T47D (cell line): Measurements from ENCODE around the gene KRT86.
"Not testable (repeated sequence)": the region's sequence is repeated elsewhere in the genome, so short reads cannot be mapped to it uniquely, and the experiment has no call there.

Experiments used
- DNase-seq, 2 experiments: peaks; one replicate each; pipeline versions ENCODE4 v3.0.0 to v3.0.0-alpha.2; 2011 to 2012; ENCODE audit warnings: low read depth in 1 of 2, low spot score in 1 of 2
- JUND ChIP-seq: IDR thresholded peaks from 2 replicates; pipeline ENCODE4 v1.6.1; 2012; ENCODE audit warnings: low read depth
- in situ Hi-C: cut with HindIII; loops from 2 replicates; pipeline ENCODE4 v1.10.0; 2016; ENCODE audit warnings: low sequenced_read_pairs, low pct_unique_long_range_greater_than_20kb

KRT86 gene

DNA sequence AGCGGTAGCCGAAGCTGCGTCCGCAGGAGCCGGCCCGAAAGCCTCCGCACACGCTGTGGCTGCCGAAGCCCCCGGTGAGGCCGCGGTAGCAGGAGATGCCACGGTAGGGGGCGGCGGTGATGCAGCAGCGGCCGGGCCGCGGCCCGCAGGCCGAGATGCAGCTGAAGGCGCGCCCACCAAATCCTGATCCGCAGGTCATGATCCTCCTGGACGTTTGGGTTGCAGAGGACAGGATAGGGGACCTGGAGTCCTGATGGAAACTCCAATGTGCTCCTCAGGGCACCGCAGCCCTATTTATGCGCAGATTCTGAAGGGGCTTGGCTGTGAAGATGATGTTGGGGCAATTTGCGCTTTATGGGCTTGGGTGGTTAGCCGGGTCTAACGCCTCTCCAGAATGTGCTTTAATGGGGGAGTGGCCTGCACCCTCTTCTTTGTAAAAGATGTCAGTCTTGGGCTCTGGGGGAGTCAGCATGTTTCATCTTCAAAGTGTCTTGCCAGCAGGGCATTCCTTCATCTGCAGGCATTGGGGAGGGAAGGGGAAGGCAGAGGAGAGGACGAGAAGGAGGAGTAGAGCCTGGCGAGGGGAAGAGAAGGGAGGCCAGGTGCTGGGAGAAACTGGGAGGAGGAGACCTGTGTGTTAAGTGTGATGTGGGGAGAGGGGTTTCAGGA lies 17.0 kb downstream of the KRT86 start, which contains the start of gene KRT81:
TSS of gene KRT81 (minus strand) at position 268 of the 669 bp plus-strand sequence. CDS start at position 199, 69 bp downstream.
- DNase-seq, result no peak
- in situ Hi-C loops, result no loop called here
- no peak for TF ChIP-seq JUND

DNA sequence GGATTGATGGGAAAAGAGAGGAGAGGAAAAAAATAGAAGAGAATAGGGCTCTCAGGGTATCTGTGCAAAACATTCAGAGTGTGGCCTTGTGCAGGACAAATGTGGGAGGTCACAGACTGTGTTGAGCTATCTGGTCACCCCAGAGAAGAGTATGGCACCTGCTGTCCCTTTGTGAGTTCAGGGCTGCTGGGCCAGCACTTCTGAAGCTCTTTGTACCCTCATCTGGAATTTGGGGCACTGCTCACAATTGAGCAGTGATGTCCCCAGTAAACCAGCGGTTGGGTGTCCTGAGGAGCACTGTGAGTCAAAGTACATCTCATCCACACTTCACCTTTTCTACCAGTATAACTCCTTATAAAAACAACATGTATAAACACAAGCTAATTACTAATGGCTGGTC lies 19.5 kb downstream of the KRT86 start:
- in situ Hi-C loops, result no loop called here
- DNase-seq, result no peak
- TF ChIP-seq JUND, result no peak

- no peak for DNase-seq
- in situ Hi-C loops, result no loop called here
- no peak for TF ChIP-seq JUND
These were observed 20.4 kb downstream of the KRT86 start for GRCh38 chr12:52294803-52295202.

DNA sequence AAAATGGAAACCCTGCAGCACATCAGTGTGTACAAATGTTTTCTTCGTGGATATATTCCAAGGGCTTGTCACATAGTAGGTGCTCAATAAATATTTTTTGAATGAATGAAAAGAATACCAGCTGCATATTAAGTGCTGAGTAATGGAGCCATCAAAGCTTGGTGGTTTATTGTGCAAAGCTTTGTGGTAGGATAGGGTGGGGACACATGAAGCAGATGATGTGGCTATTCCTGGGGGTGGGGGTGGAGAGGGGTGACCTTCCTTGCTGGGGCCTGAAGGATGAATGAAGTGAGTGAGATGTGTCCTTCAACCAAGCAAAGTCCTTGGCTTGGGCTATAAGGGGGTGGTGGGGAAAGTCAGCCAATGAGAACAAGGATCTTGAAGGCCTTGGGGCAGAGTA lies 21.2 kb downstream of the KRT86 start:
- no peak for TF ChIP-seq JUND
- in situ Hi-C loops, result no loop called here
- no peak for DNase-seq

DNA sequence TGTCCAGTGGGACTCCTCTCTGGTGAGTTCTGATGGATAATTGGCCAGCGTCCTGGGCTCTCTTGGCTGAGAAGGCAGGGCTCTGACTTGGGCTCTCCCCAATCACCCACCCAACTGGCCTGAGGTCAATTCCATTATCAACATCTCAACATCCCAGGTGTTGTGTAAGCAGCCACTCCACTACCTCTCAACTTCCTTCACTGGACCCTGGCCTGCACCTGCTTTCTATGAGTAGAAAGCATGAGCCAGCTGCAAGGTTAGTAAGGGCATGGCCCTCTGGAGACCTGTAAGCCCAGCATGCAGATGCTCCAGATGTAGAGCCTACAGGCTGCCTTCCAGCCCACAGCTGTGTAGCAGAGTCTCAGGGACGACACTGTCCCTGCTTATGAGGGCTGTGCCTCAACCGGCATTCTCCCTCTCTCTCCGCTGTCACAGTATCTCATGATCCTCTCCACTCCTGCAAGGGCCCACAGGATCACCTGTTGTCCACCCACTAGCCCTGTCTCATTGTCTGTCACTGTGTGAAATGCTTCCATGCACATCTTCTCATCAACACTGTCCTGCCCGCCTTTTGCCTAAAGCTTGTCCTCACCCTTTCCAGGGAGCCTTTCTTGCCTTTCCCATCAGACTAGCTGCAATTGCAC lies 22.2 kb downstream of the KRT86 start:
- no peak for TF ChIP-seq JUND
- in situ Hi-C loops, result no loop called here
- no peak for DNase-seq

- in situ Hi-C loops, result no loop called here
- peak; percentile 64; the same call in 1 of the 2 replicates for TF ChIP-seq JUND
- no peak for DNase-seq
These were observed 24.3 kb downstream of the KRT86 start for GRCh38 chr12:52298677-52299190.

DNA sequence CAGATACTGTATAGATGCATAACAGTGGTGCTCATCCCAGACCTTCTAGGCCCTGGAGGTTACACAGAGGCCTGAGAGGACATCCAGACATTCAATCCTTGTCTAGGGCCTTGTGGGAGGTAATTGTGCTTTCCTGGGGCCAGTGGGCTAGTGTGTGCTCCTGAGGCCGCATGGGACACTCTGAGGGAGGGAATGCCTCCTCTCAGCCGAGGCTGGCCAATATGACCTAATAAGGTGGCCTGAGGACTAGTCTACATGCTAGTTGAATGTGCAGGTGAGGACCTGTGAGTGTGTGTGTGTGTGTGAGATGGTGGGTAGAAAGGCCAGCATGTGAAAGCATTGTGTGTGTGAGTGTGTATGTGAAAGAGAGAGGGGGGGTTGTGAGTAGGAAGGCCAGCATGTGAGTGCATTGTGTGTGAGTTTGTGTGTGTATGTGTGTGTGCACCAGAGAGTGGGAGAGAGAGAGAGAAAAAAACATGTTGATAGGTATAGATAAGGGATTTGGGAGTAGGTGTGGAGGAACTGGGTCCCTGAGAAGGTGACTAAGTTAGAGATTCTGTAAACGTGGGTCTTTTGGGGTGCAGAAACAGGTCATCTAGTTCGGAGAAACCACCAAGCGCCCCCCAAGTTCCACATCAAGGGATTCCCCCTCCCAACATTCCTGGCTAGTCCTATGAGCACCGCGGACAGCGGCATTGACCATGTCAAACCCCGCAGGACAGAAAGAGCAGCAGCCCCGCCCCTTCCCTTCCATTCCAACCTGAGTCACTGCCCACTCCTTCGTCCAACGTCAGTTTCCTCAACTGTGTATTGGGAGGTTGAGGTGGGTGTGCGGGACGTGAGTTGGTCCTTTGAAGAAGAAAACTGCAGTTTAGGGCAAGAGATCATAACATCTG lies 26.6 kb downstream of the KRT86 start:
- TF ChIP-seq JUND, result no peak
- peak in 1 of 2 experiments; percentile 36 for DNase-seq
- in situ Hi-C loops, result no loop called here

DNA sequence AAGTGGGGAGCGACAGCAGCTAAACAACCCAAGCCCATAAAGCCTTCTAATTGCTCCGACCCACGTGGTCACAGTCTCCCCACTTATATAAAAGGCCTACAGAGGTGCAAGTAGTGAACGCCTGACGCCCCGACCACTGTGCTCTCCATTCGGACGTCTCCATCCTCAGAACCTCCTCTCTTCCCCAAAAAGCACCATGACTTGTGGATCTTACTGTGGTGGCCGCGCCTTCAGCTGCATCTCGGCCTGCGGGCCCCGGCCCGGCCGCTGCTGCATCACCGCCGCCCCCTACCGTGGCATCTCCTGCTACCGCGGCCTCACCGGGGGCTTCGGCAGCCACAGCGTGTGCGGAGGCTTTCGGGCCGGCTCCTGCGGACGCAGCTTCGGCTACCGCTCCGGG lies 27.3 kb downstream of the KRT86 start:
- in situ Hi-C loops, DNase-seq: not testable (repeated sequence)

- in situ Hi-C loops, DNase-seq: not testable (repeated sequence)
These were observed 27.9 kb downstream of the KRT86 start for GRCh38 chr12:52302242-52302914.

GRCh38 chr12:52304941-52305411 lies 30.5 kb downstream of the KRT86 start:
- DNase-seq, in situ Hi-C loops: not testable (repeated sequence)

DNA sequence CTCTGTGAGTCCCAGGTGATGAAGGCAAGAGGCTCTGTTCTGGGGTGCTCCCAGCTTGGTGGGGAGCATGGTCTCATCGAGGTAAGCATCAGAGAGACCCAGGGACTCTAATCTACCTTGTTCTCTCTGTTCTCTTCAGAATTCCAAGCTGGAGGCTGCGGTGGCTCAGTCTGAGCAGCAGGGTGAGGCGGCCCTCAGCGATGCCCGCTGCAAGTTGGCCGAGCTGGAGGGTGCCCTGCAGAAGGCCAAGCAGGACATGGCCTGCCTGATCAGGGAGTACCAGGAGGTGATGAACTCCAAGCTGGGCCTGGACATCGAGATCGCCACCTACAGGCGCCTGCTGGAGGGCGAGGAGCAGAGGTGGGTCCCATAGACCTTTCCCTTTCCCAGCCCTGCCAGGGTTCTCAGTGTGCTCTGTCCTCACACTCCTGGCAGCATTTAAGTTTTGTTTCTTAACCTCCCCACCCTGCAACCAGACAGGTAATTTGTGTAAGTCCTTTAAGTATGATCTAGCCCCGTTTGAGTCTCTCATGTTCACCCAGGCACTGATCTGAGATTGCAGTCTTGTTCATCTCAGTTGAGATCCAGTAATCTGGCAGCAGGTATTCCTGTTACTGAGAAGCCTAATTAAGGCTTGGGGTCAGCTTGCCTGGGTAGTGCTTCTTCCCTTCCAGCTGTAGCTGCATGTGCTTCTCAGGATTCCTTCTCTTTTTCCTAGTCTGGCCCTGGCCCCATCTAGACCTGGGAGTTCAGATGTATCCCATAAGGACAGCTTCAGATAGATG lies 31.7 kb downstream of the KRT86 start:
- in situ Hi-C loops, result no loop called here
- no peak for DNase-seq
- TF ChIP-seq JUND, result no peak
